K562 (cell line): Measurements from ENCODE around the gene VPS13D. TPM values are rescaled to one million over a fixed set of nuclear protein-coding genes. Genes with fewer than 3 reads are reported as not detected.

Source experiments
- ATAC-seq: fragments of 200-7000 bp; cut with Tn5 transposase; 3 replicates; pipeline ENCODE4 v1.9.1; 2020; ENCODE audit warnings: moderate library complexity
- BruUV-seq: library from RNA; stranded (reverse); fragments of 400-500 nt; replicated peaks from 2 replicates; lab custom pipeline; 2021; lab: Mats Ljungman, UMichigan
- CTCF ChIA-PET: fragments of 300-600 bp; formaldehyde crosslinking; extraction: SDS; loops from one replicate; lab custom pipeline; 2021; ENCODE audit warnings: low intra/inter-chr PET ratio; lab: Yijun Ruan, JAX
- POLR2A ChIA-PET: fragments of 300-600, 350-650 bp; sonication (Branson Sonifier 250); formaldehyde crosslinking; extraction: SDS; loops from one replicate; lab custom pipeline; 2021; ENCODE audit warnings: antibody characterized with exemption, inconsistent platforms; lab: Yijun Ruan, JAX
- DNase-seq, 4 experiments: peaks; one replicate each; pipeline versions ENCODE4 v3.0.0 to v3.0.0-alpha.2; 2011 to 2018; ENCODE audit warnings: low spot score in 3 of 4, mixed read lengths in 3 of 4; ENCODE audit errors: extremely low read depth in 1 of 4
- FAIRE-seq: peaks from 2 replicates; lab custom pipeline; 2011; peaks lifted over from hg19 to GRCh38; lab: Jason Lieb, UNC
- H2AFZ ChIP-seq: 2 replicates; pipeline ENCODE4 v1.6.0; 2011; ENCODE audit warnings: low read depth, low read length, control low read depth, inconsistent platforms
- H3K27ac ChIP-seq: fragments of 200-600 bp; 3 replicates; pipeline ENCODE4 v1.8.0; 2011; ENCODE audit warnings: low read depth, mild to moderate bottlenecking, control low read depth, inconsistent platforms, low read length, moderate library complexity, mixed read lengths; ENCODE audit errors: extremely low read depth
- H3K27me3 ChIP-seq, 2 experiments: fragments of 300-600 bp in 1 of 2; 2 replicates in 1 of 2; 3 replicates in 1 of 2; pipeline versions ENCODE4 v1.6.0 to v1.8.0; 2011; ENCODE audit warnings: inconsistent platforms in 2 of 2, low read length in 2 of 2, mild to moderate bottlenecking in 1 of 2, mixed read lengths in 1 of 2, moderate library complexity in 1 of 2; ENCODE audit not compliant: control insufficient read depth in 2 of 2, insufficient read depth in 2 of 2
- H3K36me3 ChIP-seq: fragments of 300-600 bp; 3 replicates; pipeline ENCODE4 v1.8.0; 2011; ENCODE audit warnings: mild to moderate bottlenecking, low read length, inconsistent platforms; ENCODE audit not compliant: control insufficient read depth, insufficient read depth
- H3K4me1 ChIP-seq, 2 experiments: fragments of 200-600 bp in 1 of 2; replicated peaks in 1 of 2; 2 replicates in 1 of 2; 3 replicates in 1 of 2; pipeline versions ENCODE4 v1.5.1 to v1.8.0; 2011; ENCODE audit warnings: inconsistent platforms in 2 of 2, low read length in 2 of 2, mild to moderate bottlenecking in 1 of 2, mixed read lengths in 1 of 2, moderate library complexity in 1 of 2; ENCODE audit not compliant: control insufficient read depth in 2 of 2, insufficient read depth in 2 of 2
- H3K4me2 ChIP-seq: 2 replicates; pipeline ENCODE4 v1.6.1; 2011; ENCODE audit warnings: low read length, control low read depth, inconsistent platforms, mixed read lengths; ENCODE audit not compliant: insufficient read depth
- H3K4me3 ChIP-seq: fragments of 200-600 bp; sonication (generic), shearing (Covaris generic); 2 replicates; pipeline ENCODE4 v1.5.1; 2016; ENCODE audit warnings: control low read depth, inconsistent platforms
- H3K79me2 ChIP-seq: fragments of 200-600 bp; 3 replicates; pipeline ENCODE4 v1.8.0; 2011; ENCODE audit warnings: low read length, inconsistent platforms; ENCODE audit not compliant: control insufficient read depth, insufficient read depth
- H3K9ac ChIP-seq, 2 experiments: 2 replicates each; pipeline versions ENCODE4 v1.6.0 to v1.6.1; 2011; ENCODE audit warnings: low read depth in 2 of 2, low read length in 2 of 2, control low read depth in 1 of 2, inconsistent platforms in 1 of 2, mild to moderate bottlenecking in 1 of 2, mixed read lengths in 1 of 2; ENCODE audit not compliant: insufficient read depth in 1 of 2
- H3K9me1 ChIP-seq: one replicate; pipeline ENCODE4 v1.6.0; 2011; ENCODE audit warnings: inconsistent platforms, mild to moderate bottlenecking, low read length, moderate library complexity; ENCODE audit not compliant: control insufficient read depth, insufficient read depth
- H3K9me3 ChIP-seq: replicated peaks from 2 replicates; pipeline ENCODE4 v1.5.1; 2011; ENCODE audit warnings: low read depth, low read length, inconsistent platforms; ENCODE audit not compliant: control insufficient read depth, insufficient read depth
- H4K20me1 ChIP-seq: replicated peaks from 2 replicates; pipeline ENCODE4 v1.6.1; 2011; ENCODE audit warnings: low read length, inconsistent platforms, mixed read lengths; ENCODE audit not compliant: control insufficient read depth, insufficient read depth
- ELF2 ChIP-seq: fragments of 250-450 bp; sonication (Bioruptor Pico); IDR thresholded peaks from 2 replicates; pipeline ENCODE4 v1.5.0; 2021; ENCODE audit warnings: mild to moderate bottlenecking
- GTF2B ChIP-seq: IDR thresholded peaks from 2 replicates; pipeline ENCODE4 v1.6.1; 2011; ENCODE audit not compliant: insufficient read length; ENCODE audit errors: extremely low read depth
- HMGN3 ChIP-seq: IDR thresholded peaks from 2 replicates; pipeline ENCODE4 v1.6.1; 2011; ENCODE audit warnings: borderline replicate concordance, low read depth, mild to moderate bottlenecking, mixed read lengths, low read length; ENCODE audit not compliant: insufficient read length; ENCODE audit errors: extremely low read depth
- HMGXB4 ChIP-seq: sonication (generic); formaldehyde crosslinking; IDR thresholded peaks from 2 replicates; pipeline ENCODE4 v1.8.1; 2023; ENCODE audit warnings: mild to moderate bottlenecking, missing genetic modification reagents
- HNRNPLL ChIP-seq: fragments of 200-400 bp; formaldehyde crosslinking; IDR thresholded peaks from 2 replicates; pipeline ENCODE4 v1.6.1; 2017; ENCODE audit warnings: low read length, low read depth, mild to moderate bottlenecking; ENCODE audit not compliant: poor library complexity, severe bottlenecking
- NFRKB ChIP-seq: fragments of 450-650 bp; IDR thresholded peaks from 2 replicates; pipeline ENCODE4 v1.6.1; 2016; ENCODE audit warnings: low read depth
- PTBP1 ChIP-seq: fragments of 200-400 bp; formaldehyde crosslinking; IDR thresholded peaks from 2 replicates; pipeline ENCODE4 v1.6.1; 2017; ENCODE audit warnings: low read depth, low read length
- TOE1 ChIP-seq, 2 experiments: fragments of 450-650 bp in 1 of 2; sonication (generic) in 1 of 2; formaldehyde crosslinking in 1 of 2; IDR thresholded peaks; 2 replicates each; pipeline versions ENCODE4 v1.7.1 to v1.8.0; 2016 to 2022; ENCODE audit warnings: borderline replicate concordance in 2 of 2, mild to moderate bottlenecking in 2 of 2, antibody characterized with exemption in 1 of 2, inconsistent platforms in 1 of 2, low read depth in 1 of 2, missing genetic modification reagents in 1 of 2, moderate library complexity in 1 of 2
- ZC3H8 ChIP-seq: fragments of 450-650 bp; IDR thresholded peaks from 2 replicates; pipeline ENCODE4 v1.6.1; 2017
- ZNF253 ChIP-seq: fragments of 250-450 bp; sonication (Bioruptor Pico); conservative IDR thresholded peaks from 2 replicates; pipeline ENCODE4 v1.6.1; 2021; ENCODE audit warnings: mild to moderate bottlenecking
- ZNF263 ChIP-seq: sonication (generic); formaldehyde crosslinking; IDR thresholded peaks from 2 replicates; pipeline ENCODE4 v1.8.0; 2022; ENCODE audit warnings: mild to moderate bottlenecking, missing genetic modification reagents, borderline replicate concordance
- ZNF282 ChIP-seq: sonication (generic); formaldehyde crosslinking; IDR thresholded peaks from 2 replicates; pipeline ENCODE4 v1.8.1; 2023; ENCODE audit warnings: missing genetic modification reagents
- ZNF3 ChIP-seq: fragments of 250-450 bp; sonication (Bioruptor Pico); IDR thresholded peaks from 2 replicates; pipeline ENCODE4 v1.5.0; 2021; ENCODE audit warnings: mild to moderate bottlenecking, moderate library complexity
- ZNF551 ChIP-seq: fragments of 250-450 bp; sonication (Bioruptor Pico); IDR thresholded peaks from 2 replicates; pipeline ENCODE4 v1.5.0; 2021; ENCODE audit warnings: mild to moderate bottlenecking, moderate library complexity
- ZNF589 ChIP-seq: fragments of 200-800 bp; sonication (Bioruptor generic); IDR thresholded peaks from 2 replicates; pipeline ENCODE4 v1.6.1; 2016; ENCODE audit warnings: low read depth, missing genetic modification characterization, missing compliant biosample characterization
- ZNF695 ChIP-seq: fragments of 450-650 bp; formaldehyde crosslinking; IDR thresholded peaks from 2 replicates; pipeline ENCODE4 v1.4.0; 2020; ENCODE audit warnings: mild to moderate bottlenecking, moderate library complexity
- ZNF79 ChIP-seq: fragments of 250-450 bp; sonication (Bioruptor Pico); IDR thresholded peaks from 2 replicates; pipeline ENCODE4 v1.4.0; 2020; ENCODE audit warnings: low read depth, mild to moderate bottlenecking, moderate library complexity
- WGBS: fragments of 100-300 bp; shearing (Covaris generic); methylation state at CpG from one replicate; pipeline ENCODE4 v1.1.6; 2016; ENCODE audit warnings: low coverage, mixed read lengths; ENCODE audit not compliant: insufficient coverage; ENCODE audit errors: missing lambda C conversion rate; 5-methylcytosine and 5-hydroxymethylcytosine counted together
- in situ Hi-C: fragments of 300-500 bp; cut with MboI; formaldehyde crosslinking; loops from 4 replicates; pipeline ENCODE4 v1.15.0; 2018; ENCODE audit warnings: inconsistent platforms, mixed read lengths
- intact Hi-C: fragments of 100-400 bp; cut with micrococcal nuclease; formaldehyde crosslinking; loops from 2 replicates; pipeline ENCODE4 v1.14.2; 2022
- polyA plus RNA-seq, 8 experiments: library from polyadenylated mRNA; depleted of rRNA in 4 of 8; stranded (reverse) in 5 of 8; unstranded in 3 of 8; fragments of >200 nt; fragmentation: Nextera tagmentation in 2 of 8; fragmentation: Illumina TruSeq in 1 of 8; extraction: Ambion mirVana in 2 of 8; extraction: Trizol in 1 of 8; gene quantifications; 2 replicates each; pipeline versions ENCODE4 v1.2.1 to v1.2.3, GENCODE V29; 2011 to 2014; ENCODE audit warnings: inconsistent platforms in 1 of 8, missing spikeins in 1 of 8
- total RNA-seq, 7 experiments: library from RNA; depleted of rRNA in 6 of 7; stranded (reverse); fragments of >200 nt in 6 of 7; fragmentation: Illumina TruSeq in 2 of 7; extraction: Trizol in 2 of 7; gene quantifications; 2 replicates each; pipeline versions ENCODE4 v1.2.1 to v1.2.3, GENCODE V29; 2011 to 2021; ENCODE audit warnings: low replicate concordance in 1 of 7

VPS13D gene
- total and polyA plus RNA-seq, 9 of the 15 experiments (the other 6 are each of a cell fraction or from before 2014, with no cell fraction given), result 6.1 to 51.5 (median 38.5) TPM

- TF ChIP-seq HNRNPLL, result no peak
- TF ChIP-seq ZNF253, result no peak
- no peak for TF ChIP-seq ZNF3
- TF ChIP-seq ZNF282, result no peak
- 0 out of 2 replicates have a peak, but pooled peaks have one; percentile 16 for TF ChIP-seq TOE1 (IDR thresholded peaks at IDR 0.05; ENCODE audit: borderline replicate concordance)
- TF ChIP-seq TOE1 (CRISPR knock-in tag; IDR thresholded peaks at IDR 0.05; ENCODE audit: borderline replicate concordance, low read depth), result no peak
- no peak for TF ChIP-seq HMGN3
- TF ChIP-seq NFRKB, result no peak
- TF ChIP-seq ZC3H8, result no peak
- TF ChIP-seq ZNF551 (CRISPR knock-in tag), result no peak
- 0 out of 2 replicates have a peak, but pooled peaks have one; percentile 46 for TF ChIP-seq ZNF695 (CRISPR knock-in tag)
- TF ChIP-seq ELF2, result no peak
- TF ChIP-seq ZNF263 (CRISPR knock-in tag), result 0 out of 2 replicates have a peak, but pooled peaks have one; percentile 41
Observed at GRCh38 chr1:12481928-12482327, 252.1 kb downstream of the VPS13D start (continued).

GRCh38 chr1:12482988-12483387 is 253.2 kb downstream of the VPS13D start:
- no peak for FAIRE-seq
- WGBS, result 89% methylated on average over 3 of the region's 3 CpGs
- POLR2A ChIA-PET, result no interaction called here
- no peak overlapping the region for H3K4me2 ChIP-seq
- no peak overlapping the region for H3K9ac ChIP-seq
- intact Hi-C loops, result no loop called here
- peaks cover 2% of the 10 kb centered on the region; the same call in 1 of the 3 replicates for H3K79me2 ChIP-seq
- no peak overlapping the region for H3K27ac ChIP-seq
- CTCF ChIA-PET, result no interaction called here
- peaks cover 33 to 43% of the 10 kb centered on the region in 2 experiments for H3K4me1 ChIP-seq
- ATAC-seq, result no peak
- H2AFZ ChIP-seq, result no peak overlapping the region
- in situ Hi-C loops, result no loop called here
- BruUV-seq, result no TSS peak
- TF ChIP-seq GTF2B (no peak), ZNF79 (no peak), PTBP1 (no peak), ZNF589 (CRISPR knock-in tag) (no peak), HMGXB4 (CRISPR knock-in tag) (no peak)
- H3K9me1 ChIP-seq, result no peaks in the 10 kb centered on the region
- H3K27me3 ChIP-seq, result no peaks in the 10 kb centered on the region
- H3K36me3 ChIP-seq, result peaks cover 52% of the 10 kb centered on the region
- H3K4me3 ChIP-seq, result no peak overlapping the region
- DNase-seq, result no peak
- H4K20me1 ChIP-seq, result no peaks in the 10 kb centered on the region
- no peaks in the 10 kb centered on the region for H3K9me3 ChIP-seq
